Measurements from ENCODE around the gene SMIM38.
"Not testable (repeated sequence)": the region's sequence is repeated elsewhere in the genome, so short reads cannot be mapped to it uniquely, and the experiment has no call there.

The SMIM38 gene

DNA sequence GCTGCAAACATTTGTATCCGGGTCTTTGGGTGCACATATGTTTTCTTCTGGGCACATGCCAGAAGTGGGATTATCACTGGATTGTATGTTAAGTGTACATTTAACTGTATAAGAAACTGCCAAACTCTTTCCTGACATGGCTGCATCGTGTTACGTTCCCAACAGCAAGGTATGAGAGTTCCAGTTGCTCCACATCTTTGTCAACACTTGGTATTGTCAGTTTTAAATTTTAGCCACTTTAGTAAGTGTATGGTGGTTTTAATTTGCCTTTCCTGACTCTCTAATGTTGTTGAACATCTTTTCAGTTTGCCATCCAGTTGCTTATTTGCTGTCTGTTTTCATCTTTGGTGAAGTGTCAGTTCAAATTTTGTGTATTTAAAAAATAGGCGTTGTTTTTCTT is 22.5 kb upstream of the SMIM38 start:
- Histone ChIP-seq H3K9me3 (ENCODE audit: control insufficient read depth, low read length) (peaks cover 12% of the 10 kb centered on the region), H3K27me3 (replicated peaks; ENCODE audit: control insufficient read depth, insufficient read depth, low read length) (peaks cover 7% of the 10 kb centered on the region), H3K36me3 (ENCODE audit: control insufficient read depth, insufficient read depth, low read length, severe bottlenecking) (no peaks in the 10 kb centered on the region), H3K4me1 (ENCODE audit: control insufficient read depth, insufficient read depth, low read length) (peaks cover 4% of the 10 kb centered on the region), H3K4me3 (ENCODE audit: low read length) (no peak overlapping the region), H3K9ac (ENCODE audit: low read length) (no peak overlapping the region)
- DNase-seq (ENCODE audit: low read depth) = no peak

DNA sequence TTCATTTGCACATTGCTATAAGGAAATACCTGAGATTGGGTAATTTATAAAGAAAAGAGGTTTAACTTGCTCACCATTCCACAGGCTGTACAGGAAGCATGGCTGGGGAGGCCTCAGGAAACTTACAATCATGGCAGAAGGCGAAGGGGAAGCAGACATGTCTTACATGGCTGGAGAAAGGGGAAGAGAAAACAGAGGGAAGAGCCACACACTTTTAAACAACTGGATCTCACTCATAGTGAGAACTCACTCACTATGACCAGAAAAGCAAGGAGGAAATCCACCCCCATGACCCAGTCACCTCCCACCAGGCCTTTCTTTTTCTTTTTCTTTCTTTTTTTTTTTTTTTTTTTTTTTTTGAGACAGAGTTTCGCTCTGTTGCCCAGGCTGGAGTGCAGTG is 21.6 kb upstream of the SMIM38 start:
- H3K36me3 ChIP-seq (ENCODE audit: control insufficient read depth, insufficient read depth, low read length, severe bottlenecking); H3K9ac ChIP-seq (ENCODE audit: low read length); H3K4me1 ChIP-seq (ENCODE audit: control insufficient read depth, insufficient read depth, low read length); DNase-seq (ENCODE audit: low read depth); H3K4me3 ChIP-seq (ENCODE audit: low read length); H3K27me3 ChIP-seq (replicated peaks; ENCODE audit: control insufficient read depth, insufficient read depth, low read length): not testable (repeated sequence)
- peaks cover 19% of the 10 kb centered on the region for H3K9me3 ChIP-seq (ENCODE audit: control insufficient read depth, low read length)

GRCh38 chr11:69134957-69135356 is 20.8 kb upstream of the SMIM38 start:
- Histone ChIP-seq H3K9ac (ENCODE audit: low read length) (no peak overlapping the region), H3K4me1 (ENCODE audit: control insufficient read depth, insufficient read depth, low read length) (peaks cover 4% of the 10 kb centered on the region), H3K27me3 (replicated peaks; ENCODE audit: control insufficient read depth, insufficient read depth, low read length) (peaks cover 7% of the 10 kb centered on the region), H3K36me3 (ENCODE audit: control insufficient read depth, insufficient read depth, low read length, severe bottlenecking) (no peaks in the 10 kb centered on the region), H3K4me3 (ENCODE audit: low read length) (no peak overlapping the region), H3K9me3 (ENCODE audit: control insufficient read depth, low read length) (peaks cover 18% of the 10 kb centered on the region)
- no peak for DNase-seq (ENCODE audit: low read depth)

- no peak overlapping the region for H3K9ac ChIP-seq (ENCODE audit: low read length)
- H3K4me1 ChIP-seq (ENCODE audit: control insufficient read depth, insufficient read depth, low read length) = peaks cover 4% of the 10 kb centered on the region
- peaks cover 18% of the 10 kb centered on the region for H3K9me3 ChIP-seq (ENCODE audit: control insufficient read depth, low read length)
- DNase-seq (ENCODE audit: low read depth) = no peak
- H3K4me3 ChIP-seq (ENCODE audit: low read length) = no peak overlapping the region
- no peaks in the 10 kb centered on the region for H3K36me3 ChIP-seq (ENCODE audit: control insufficient read depth, insufficient read depth, low read length, severe bottlenecking)
- peaks cover 7% of the 10 kb centered on the region for H3K27me3 ChIP-seq (replicated peaks; ENCODE audit: control insufficient read depth, insufficient read depth, low read length)
Observed at GRCh38 chr11:69135420-69136363, 20.0 kb upstream of the SMIM38 start.

GRCh38 chr11:69136471-69136870 is 19.3 kb upstream of the SMIM38 start:
- peaks cover 18% of the 10 kb centered on the region for H3K9me3 ChIP-seq (ENCODE audit: control insufficient read depth, low read length)
- DNase-seq (ENCODE audit: low read depth) = no peak
- H3K4me1 ChIP-seq (ENCODE audit: control insufficient read depth, insufficient read depth, low read length) = peaks cover 4% of the 10 kb centered on the region
- peaks cover 7% of the 10 kb centered on the region for H3K27me3 ChIP-seq (replicated peaks; ENCODE audit: control insufficient read depth, insufficient read depth, low read length)
- H3K4me3 ChIP-seq (ENCODE audit: low read length) = no peak overlapping the region
- no peaks in the 10 kb centered on the region for H3K36me3 ChIP-seq (ENCODE audit: control insufficient read depth, insufficient read depth, low read length, severe bottlenecking)
- H3K9ac ChIP-seq (ENCODE audit: low read length) = no peak overlapping the region

DNA sequence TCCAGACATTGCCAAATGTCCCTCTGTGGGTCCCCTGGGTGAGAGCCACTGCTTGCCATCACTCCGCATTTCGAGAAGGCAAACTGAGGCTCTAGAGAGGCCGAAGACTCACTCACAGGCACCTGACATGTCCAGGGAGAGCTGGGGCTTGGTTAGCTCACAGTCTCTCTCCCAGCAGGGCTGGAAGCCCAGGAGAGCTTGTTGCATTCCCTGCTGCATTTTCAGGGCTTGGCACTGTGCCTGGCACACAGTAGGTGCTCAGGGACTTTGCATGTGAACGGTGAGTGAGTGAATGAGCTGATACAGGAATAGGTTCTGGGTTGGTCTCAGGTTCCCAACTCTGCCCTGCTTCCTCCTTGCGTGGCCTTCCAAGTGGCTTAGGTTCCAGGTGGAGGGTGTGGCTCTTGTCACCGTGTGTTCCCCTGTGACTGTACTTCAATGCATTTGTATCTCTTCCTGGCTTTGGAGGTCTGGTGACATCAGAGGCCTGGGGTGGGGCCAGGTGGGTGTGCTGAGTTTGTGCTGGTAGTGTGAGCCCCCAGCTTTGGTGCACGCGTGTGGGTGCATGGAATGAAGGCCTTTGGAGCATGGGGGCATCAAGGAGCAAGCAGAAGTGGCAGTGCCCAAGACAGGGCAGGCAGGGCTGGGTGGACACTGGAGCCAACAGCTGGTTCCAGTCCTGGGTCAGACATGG is 18.4 kb upstream of the SMIM38 start:
- no peaks in the 10 kb centered on the region for H3K4me1 ChIP-seq (ENCODE audit: control insufficient read depth, insufficient read depth, low read length)
- H3K4me3 ChIP-seq (ENCODE audit: low read length) = no peak overlapping the region
- no peak for DNase-seq (ENCODE audit: low read depth)
- H3K36me3 ChIP-seq (ENCODE audit: control insufficient read depth, insufficient read depth, low read length, severe bottlenecking) = no peaks in the 10 kb centered on the region
- H3K9ac ChIP-seq (ENCODE audit: low read length) = no peak overlapping the region
- peaks cover 21% of the 10 kb centered on the region for H3K9me3 ChIP-seq (ENCODE audit: control insufficient read depth, low read length)
- no peaks in the 10 kb centered on the region for H3K27me3 ChIP-seq (replicated peaks; ENCODE audit: control insufficient read depth, insufficient read depth, low read length)

- H3K9me3 ChIP-seq (ENCODE audit: control insufficient read depth, low read length) = peaks cover 21% of the 10 kb centered on the region
- H3K27me3 ChIP-seq (replicated peaks; ENCODE audit: control insufficient read depth, insufficient read depth, low read length) = no peaks in the 10 kb centered on the region
- H3K36me3 ChIP-seq (ENCODE audit: control insufficient read depth, insufficient read depth, low read length, severe bottlenecking) = no peaks in the 10 kb centered on the region
- peak; percentile 27 for DNase-seq (ENCODE audit: low read depth)
- no peaks in the 10 kb centered on the region for H3K4me1 ChIP-seq (ENCODE audit: control insufficient read depth, insufficient read depth, low read length)
- H3K4me3 ChIP-seq (ENCODE audit: low read length) = no peak overlapping the region
- H3K9ac ChIP-seq (ENCODE audit: low read length) = no peak overlapping the region
Observed at GRCh38 chr11:69138265-69138664, 17.5 kb upstream of the SMIM38 start.

DNA sequence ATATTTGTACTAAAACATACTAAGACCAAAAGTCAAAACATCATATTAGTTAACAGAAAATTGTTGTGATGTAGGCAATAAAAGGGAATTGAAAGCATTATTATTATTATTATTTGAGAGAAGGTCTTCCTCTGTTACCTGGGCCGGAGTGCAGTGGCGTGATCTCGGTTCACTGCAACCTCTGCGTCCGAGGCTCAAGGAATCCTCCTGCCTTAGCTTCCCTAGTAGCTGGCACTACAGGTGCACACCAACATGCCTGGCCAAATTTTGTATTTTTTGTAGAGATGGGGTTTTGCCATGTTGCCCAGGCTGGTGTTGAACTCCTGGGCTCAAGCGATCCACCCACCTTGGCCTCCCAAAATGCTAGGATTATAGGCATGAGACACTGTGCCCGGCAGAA is 15.6 kb upstream of the SMIM38 start:
- not testable (repeated sequence) for H3K27me3 ChIP-seq (replicated peaks; ENCODE audit: control insufficient read depth, insufficient read depth, low read length); DNase-seq (ENCODE audit: low read depth); H3K4me3 ChIP-seq (ENCODE audit: low read length); H3K9ac ChIP-seq (ENCODE audit: low read length); H3K36me3 ChIP-seq (ENCODE audit: control insufficient read depth, insufficient read depth, low read length, severe bottlenecking)
- H3K4me1 ChIP-seq (ENCODE audit: control insufficient read depth, insufficient read depth, low read length) = peaks cover 11% of the 10 kb centered on the region
- H3K9me3 ChIP-seq (ENCODE audit: control insufficient read depth, low read length) = peaks cover 17% of the 10 kb centered on the region

- Histone ChIP-seq H3K36me3 (ENCODE audit: control insufficient read depth, insufficient read depth, low read length, severe bottlenecking) (no peaks in the 10 kb centered on the region), H3K27me3 (replicated peaks; ENCODE audit: control insufficient read depth, insufficient read depth, low read length) (no peaks in the 10 kb centered on the region), H3K4me1 (ENCODE audit: control insufficient read depth, insufficient read depth, low read length) (peaks cover 16% of the 10 kb centered on the region), H3K4me3 (ENCODE audit: low read length) (no peak overlapping the region), H3K9ac (ENCODE audit: low read length) (no peak overlapping the region), H3K9me3 (ENCODE audit: control insufficient read depth, low read length) (peaks cover 18% of the 10 kb centered on the region)
- DNase-seq (ENCODE audit: low read depth) = no peak
Observed at GRCh38 chr11:69140635-69141034, 15.1 kb upstream of the SMIM38 start.

DNA sequence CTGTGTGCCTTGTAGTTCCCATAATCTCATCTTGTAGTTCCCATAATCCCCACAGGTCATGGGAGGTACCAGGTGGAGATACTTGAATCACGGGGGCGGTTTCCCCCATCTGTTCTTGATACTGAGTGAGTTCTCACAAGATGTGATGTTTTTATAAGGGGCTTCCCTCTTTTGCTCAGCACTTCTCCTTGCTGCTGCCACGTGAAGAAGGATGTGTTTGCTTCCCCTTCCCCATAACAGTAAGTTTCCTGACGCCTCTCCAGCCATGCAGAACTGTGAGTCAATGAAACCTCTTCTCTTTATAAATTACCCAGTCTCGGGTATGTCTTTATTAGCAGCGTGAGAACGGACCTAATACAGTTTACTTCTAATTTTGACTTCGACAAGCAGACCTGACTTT is 14.0 kb upstream of the SMIM38 start:
- H3K9ac ChIP-seq (ENCODE audit: low read length) = no peak overlapping the region
- no peak overlapping the region for H3K4me3 ChIP-seq (ENCODE audit: low read length)
- no peaks in the 10 kb centered on the region for H3K27me3 ChIP-seq (replicated peaks; ENCODE audit: control insufficient read depth, insufficient read depth, low read length)
- peaks cover 29% of the 10 kb centered on the region for H3K9me3 ChIP-seq (ENCODE audit: control insufficient read depth, low read length)
- H3K4me1 ChIP-seq (ENCODE audit: control insufficient read depth, insufficient read depth, low read length) = peaks cover 18% of the 10 kb centered on the region
- DNase-seq (ENCODE audit: low read depth) = no peak
- no peaks in the 10 kb centered on the region for H3K36me3 ChIP-seq (ENCODE audit: control insufficient read depth, insufficient read depth, low read length, severe bottlenecking)

- Histone ChIP-seq H3K36me3 (ENCODE audit: control insufficient read depth, insufficient read depth, low read length, severe bottlenecking) (no peaks in the 10 kb centered on the region), H3K4me1 (ENCODE audit: control insufficient read depth, insufficient read depth, low read length) (peaks cover 18% of the 10 kb centered on the region), H3K9me3 (ENCODE audit: control insufficient read depth, low read length) (peaks cover 34% of the 10 kb centered on the region), H3K4me3 (ENCODE audit: low read length) (no peak overlapping the region), H3K27me3 (replicated peaks; ENCODE audit: control insufficient read depth, insufficient read depth, low read length) (no peaks in the 10 kb centered on the region), H3K9ac (ENCODE audit: low read length) (no peak overlapping the region)
- DNase-seq (ENCODE audit: low read depth) = no peak
Observed at GRCh38 chr11:69142895-69143294, 12.8 kb upstream of the SMIM38 start.
